IPS-18a (cell line): ENCODE results near the gene MBD3.

Source experiments
- H3K27ac ChIP-seq: one replicate; pipeline ENCODE4 v1.5.1; 2013; ENCODE audit warnings: low read length
- H3K27me3 ChIP-seq: one replicate; pipeline ENCODE4 v1.6.1; 2013; ENCODE audit warnings: mild to moderate bottlenecking, low read length; ENCODE audit not compliant: control insufficient read depth, insufficient read depth
- H3K36me3 ChIP-seq: one replicate; pipeline ENCODE4 v1.6.1; 2013; ENCODE audit warnings: low read depth, low read length; ENCODE audit not compliant: control insufficient read depth
- H3K4me1 ChIP-seq: one replicate; pipeline ENCODE4 v1.6.1; 2013; ENCODE audit warnings: low read depth, low read length; ENCODE audit not compliant: control insufficient read depth
- H3K4me3 ChIP-seq: one replicate; pipeline ENCODE4 v1.5.1; 2013; ENCODE audit warnings: low read length
- H3K9ac ChIP-seq: one replicate; pipeline ENCODE4 v1.6.1; 2013; ENCODE audit warnings: mild to moderate bottlenecking, low read length, moderate library complexity
- H3K9me3 ChIP-seq: one replicate; pipeline ENCODE4 v1.6.1; 2013; ENCODE audit warnings: low read depth, low read length; ENCODE audit not compliant: control insufficient read depth

The MBD3 gene

DNA sequence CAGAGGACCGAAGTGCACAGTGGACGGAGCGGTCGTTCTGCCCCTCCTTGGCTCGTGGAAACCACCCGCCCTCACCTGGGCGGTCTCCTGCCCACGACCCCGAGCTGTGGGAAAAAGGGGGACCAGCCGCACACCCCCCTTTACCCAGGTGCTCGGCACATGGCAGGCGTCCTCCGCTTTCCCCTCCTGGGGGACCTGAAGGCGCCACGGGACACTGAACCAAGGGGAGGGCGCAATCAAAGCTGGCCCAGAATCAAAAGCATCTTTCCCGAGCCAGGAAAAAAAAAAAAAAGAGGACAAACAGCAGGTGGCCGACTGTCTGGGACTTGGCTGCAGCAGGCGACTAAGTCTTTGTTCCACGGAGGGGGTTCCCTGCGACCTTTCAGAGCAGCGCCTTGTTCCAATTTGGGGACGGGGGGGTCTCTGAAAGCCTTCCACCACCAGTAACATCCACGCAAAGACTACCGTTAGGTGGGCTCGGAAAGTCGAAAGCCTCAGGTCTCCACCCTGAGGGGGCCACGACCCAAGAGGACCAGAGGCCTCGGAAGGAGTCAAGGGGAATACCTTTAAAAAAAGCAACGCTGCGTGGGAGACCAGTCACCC, 1.1 kb downstream of the MBD3 start:
- peaks cover 8% of the 10 kb centered on the region for H3K4me1 ChIP-seq
- H3K9me3 ChIP-seq, result no peaks in the 10 kb centered on the region
- H3K9ac ChIP-seq, result peak overlapping the region; percentile 100
- no peaks in the 10 kb centered on the region for H3K27me3 ChIP-seq
- peak overlapping the region; percentile 98 for H3K4me3 ChIP-seq
- no peaks in the 10 kb centered on the region for H3K36me3 ChIP-seq
- H3K27ac ChIP-seq, result peak overlapping the region; percentile 99

DNA sequence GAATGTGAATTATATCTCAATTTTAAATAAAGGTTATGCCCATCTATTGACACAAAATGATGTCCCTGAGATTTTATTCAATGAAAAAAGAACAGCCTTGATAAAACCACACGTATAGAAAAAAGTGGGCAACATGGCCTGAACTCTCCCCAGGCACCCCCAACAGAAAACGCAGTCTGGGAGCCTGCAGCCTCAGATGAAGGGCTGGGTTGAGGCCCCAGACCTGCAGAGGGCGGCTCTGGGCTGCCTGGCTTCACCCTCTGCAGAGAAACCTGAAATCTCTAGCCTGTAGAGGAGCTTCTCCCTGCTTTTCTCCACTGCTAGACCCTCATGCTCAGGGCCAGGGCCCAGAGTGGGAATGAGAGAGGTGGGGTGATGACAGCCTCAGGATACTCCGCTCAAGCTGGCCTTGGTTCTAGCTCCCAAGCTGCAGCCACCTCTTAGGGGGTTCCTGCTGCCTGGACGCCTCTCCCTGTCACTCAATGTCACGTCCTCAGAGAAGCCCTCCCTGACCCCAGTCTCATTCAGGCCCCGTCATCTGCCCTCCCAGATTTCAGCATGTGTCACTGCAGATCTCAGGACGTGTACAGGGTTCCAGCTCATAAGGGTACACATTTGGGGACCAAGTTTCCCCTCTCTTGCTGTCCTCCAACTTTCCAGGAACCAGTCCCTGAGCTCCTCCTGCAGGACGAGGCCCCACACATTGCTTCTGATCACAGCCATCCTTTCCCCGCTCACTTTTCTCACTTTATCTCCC, 1.8 kb downstream of the MBD3 start:
- Histone ChIP-seq H3K4me3 (peak overlapping the region; percentile 98), H3K27me3 (no peaks in the 10 kb centered on the region), H3K4me1 (peaks cover 8% of the 10 kb centered on the region)

DNA sequence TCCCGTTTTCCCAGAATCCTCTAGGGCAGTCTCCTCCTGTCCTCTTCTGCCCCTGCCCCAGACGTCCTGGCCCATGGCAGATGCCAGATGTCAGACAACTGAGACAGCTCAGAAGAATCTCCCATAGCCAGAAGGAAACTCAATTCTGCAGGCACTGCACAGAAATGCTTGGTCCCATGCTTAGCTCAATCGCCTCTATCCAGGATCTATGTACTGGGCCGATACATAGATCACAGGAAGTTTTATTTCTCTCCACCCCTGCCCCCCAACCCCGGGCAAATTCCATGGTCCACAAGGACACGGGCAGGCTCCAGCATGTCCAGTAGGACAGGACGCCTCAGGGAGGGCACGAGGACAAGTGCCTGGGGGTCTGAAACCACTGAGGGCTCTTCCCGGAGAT, 4.8 kb downstream of the MBD3 start:
- H3K4me1 ChIP-seq, result peaks cover 8% of the 10 kb centered on the region
- no peak overlapping the region for H3K9ac ChIP-seq
- no peaks in the 10 kb centered on the region for H3K9me3 ChIP-seq
- peaks cover 12% of the 10 kb centered on the region for H3K36me3 ChIP-seq
- H3K27ac ChIP-seq, result no peak overlapping the region
- H3K27me3 ChIP-seq, result no peaks in the 10 kb centered on the region
- H3K4me3 ChIP-seq, result no peak overlapping the region

More for the DNA sequence above, 1.8 kb downstream of the MBD3 start:
- Histone ChIP-seq H3K27ac (peak overlapping the region; percentile 99), H3K9ac (peak overlapping the region; percentile 100), H3K36me3 (peaks cover 3% of the 10 kb centered on the region), H3K9me3 (no peaks in the 10 kb centered on the region)

DNA sequence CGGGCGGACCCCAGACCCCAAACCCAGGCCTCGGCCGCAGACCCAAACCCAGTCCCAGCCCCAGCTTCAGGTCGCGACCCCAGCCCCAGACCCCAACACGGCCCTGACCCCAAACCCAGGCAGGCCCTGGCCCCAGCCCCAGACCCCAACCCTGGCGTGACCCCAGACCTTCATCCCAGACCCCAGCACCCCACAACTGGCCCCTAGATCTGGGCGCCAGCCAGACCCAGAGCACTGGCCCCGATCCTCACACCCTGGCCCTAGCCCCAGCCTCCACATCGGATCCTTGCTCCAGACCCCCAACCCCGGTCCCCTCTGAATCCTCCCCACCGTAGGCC, 7.5 kb downstream of the MBD3 start:
- Histone ChIP-seq H3K4me1 (no peaks in the 10 kb centered on the region), H3K9ac (no peak overlapping the region), H3K27ac (no peak overlapping the region), H3K4me3 (no peak overlapping the region), H3K36me3 (peaks cover 36% of the 10 kb centered on the region), H3K27me3 (no peaks in the 10 kb centered on the region), H3K9me3 (no peaks in the 10 kb centered on the region)

DNA sequence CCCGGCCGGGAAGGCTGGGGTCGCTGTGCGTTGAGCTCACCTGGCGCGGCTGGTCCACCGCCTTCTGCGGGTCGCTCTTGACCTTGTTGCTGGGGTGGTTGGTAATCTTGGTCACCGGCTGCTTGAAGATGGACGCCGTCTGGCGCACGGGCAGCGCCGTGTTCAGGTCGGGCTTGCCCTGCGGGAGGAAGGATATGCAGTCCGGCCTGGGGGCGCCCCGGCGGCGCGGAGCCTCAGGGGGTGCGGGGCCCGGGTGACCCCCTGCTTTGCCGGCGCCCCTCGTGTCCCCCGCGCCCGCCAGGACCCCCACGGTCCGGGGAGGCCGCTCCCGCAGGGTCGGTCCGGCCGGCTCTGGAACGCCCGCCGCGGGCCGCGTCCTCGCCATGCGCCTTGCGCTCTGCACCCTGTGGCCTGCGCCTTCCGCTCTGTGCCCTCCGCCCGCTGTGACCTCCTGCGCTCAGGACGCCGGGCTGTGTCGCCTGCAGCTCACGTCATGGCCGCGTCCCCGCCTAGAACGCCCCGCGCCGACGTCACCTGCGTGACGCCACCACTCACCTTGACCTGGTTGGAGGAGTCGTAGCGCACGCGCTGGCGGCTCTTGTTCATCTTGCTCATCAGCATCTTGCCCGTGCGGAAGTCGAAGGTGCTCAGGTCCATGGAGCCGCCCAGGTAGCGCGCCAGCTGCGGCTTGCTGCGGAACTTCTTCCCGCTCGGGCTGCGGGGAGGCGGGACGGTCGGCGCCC, 8.0 kb downstream of the MBD3 start:
- H3K4me3 ChIP-seq, result no peak overlapping the region
- no peaks in the 10 kb centered on the region for H3K4me1 ChIP-seq
- H3K27ac ChIP-seq, result no peak overlapping the region
- H3K9me3 ChIP-seq, result no peaks in the 10 kb centered on the region
- H3K36me3 ChIP-seq, result peaks cover 41% of the 10 kb centered on the region
- H3K9ac ChIP-seq, result no peak overlapping the region
- H3K27me3 ChIP-seq, result no peaks in the 10 kb centered on the region

DNA sequence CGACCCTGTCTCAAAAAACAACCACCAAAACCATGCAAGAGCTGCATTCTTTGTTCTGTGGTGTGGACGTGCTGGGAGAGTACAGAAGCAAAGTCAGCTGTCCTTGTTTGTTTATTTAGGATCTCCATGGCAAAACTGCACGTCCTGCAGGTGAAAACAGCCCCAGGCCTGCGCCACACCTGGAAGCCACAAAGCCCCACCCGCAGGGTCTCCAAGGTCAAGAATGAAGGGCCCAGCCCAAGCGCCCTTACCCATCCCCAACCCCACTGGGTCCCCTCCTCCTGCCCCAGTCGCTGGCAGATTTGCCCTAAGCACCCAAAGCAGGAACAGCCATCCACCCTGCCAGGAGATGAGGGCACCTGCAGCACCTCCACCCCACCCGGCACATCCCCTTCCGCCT, 10.5 kb downstream of the MBD3 start:
- Histone ChIP-seq H3K4me3 (no peak overlapping the region), H3K9me3 (no peaks in the 10 kb centered on the region), H3K27ac (no peak overlapping the region), H3K27me3 (no peaks in the 10 kb centered on the region), H3K4me1 (no peaks in the 10 kb centered on the region), H3K9ac (no peak overlapping the region), H3K36me3 (peaks cover 48% of the 10 kb centered on the region)

DNA sequence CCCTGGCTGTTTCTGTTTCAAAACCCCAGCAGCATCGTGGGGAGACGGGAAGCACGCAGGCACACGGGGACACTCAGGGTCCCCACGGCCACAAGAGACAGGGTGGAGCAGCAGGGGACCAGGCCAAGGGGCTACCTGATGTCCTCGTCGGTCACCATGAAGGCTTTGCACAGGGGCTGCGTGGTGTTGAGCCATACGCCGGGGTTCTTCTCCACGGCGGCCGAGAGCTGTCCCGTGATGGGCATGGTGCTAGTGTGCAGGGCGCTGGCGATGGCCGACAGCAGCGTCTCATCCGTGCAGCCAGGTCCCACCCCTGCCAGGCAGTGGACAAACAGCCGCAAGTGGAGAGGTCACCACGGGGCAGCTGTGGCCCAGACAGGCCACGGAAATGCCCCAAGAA, 11.7 kb downstream of the MBD3 start:
- Histone ChIP-seq H3K36me3 (peaks cover 45% of the 10 kb centered on the region), H3K4me3 (no peak overlapping the region), H3K9me3 (no peaks in the 10 kb centered on the region), H3K4me1 (no peaks in the 10 kb centered on the region), H3K9ac (no peak overlapping the region), H3K27me3 (no peaks in the 10 kb centered on the region), H3K27ac (no peak overlapping the region)

DNA sequence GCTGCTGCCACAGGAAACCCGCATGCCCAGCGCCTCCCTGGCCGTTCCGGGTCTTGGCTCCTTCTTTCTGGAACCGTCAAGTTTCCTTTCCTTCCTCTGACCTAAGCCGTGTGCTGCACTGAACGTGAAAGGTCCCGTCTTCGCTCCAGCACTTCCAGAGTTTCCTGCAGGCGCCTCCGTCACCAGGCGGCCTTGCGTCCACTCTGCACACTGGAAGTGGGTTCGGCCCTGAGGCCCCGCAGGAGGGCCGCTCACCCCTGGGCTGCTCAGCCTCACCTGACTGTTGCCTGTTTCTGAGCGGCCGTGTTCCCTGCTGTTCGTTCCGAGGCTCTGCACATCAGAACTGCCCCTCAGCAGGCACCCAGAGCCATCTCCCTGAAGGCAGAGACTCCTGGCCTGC, 12.3 kb downstream of the MBD3 start:
- Histone ChIP-seq H3K27ac (no peak overlapping the region), H3K4me3 (no peak overlapping the region), H3K27me3 (no peaks in the 10 kb centered on the region), H3K4me1 (no peaks in the 10 kb centered on the region), H3K9me3 (no peaks in the 10 kb centered on the region), H3K9ac (no peak overlapping the region), H3K36me3 (peaks cover 45% of the 10 kb centered on the region)

DNA sequence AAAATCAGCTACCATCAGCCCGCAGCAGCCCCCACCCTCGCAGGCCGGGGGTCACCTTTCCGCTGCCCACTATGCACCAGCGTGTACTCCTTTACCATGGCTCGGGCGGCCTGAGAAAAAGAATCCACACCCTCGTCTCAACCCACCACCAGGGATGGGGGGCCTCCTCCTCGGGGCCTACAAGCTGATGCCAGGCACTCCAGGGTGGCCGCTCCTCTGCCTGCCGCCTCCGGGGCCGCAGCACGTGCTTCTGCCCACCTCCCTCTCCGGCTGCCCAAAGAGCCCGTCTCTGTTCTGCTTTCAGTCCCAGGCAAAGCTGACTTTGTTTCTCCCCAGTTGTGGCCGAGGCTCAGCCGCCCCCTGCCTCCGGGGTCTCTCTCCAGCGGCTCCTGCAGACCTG, 13.4 kb downstream of the MBD3 start:
- H3K4me1 ChIP-seq, result no peaks in the 10 kb centered on the region
- peaks cover 45% of the 10 kb centered on the region for H3K36me3 ChIP-seq
- H3K9ac ChIP-seq, result no peak overlapping the region
- no peaks in the 10 kb centered on the region for H3K27me3 ChIP-seq
- no peak overlapping the region for H3K4me3 ChIP-seq
- no peaks in the 10 kb centered on the region for H3K9me3 ChIP-seq
- no peak overlapping the region for H3K27ac ChIP-seq

DNA sequence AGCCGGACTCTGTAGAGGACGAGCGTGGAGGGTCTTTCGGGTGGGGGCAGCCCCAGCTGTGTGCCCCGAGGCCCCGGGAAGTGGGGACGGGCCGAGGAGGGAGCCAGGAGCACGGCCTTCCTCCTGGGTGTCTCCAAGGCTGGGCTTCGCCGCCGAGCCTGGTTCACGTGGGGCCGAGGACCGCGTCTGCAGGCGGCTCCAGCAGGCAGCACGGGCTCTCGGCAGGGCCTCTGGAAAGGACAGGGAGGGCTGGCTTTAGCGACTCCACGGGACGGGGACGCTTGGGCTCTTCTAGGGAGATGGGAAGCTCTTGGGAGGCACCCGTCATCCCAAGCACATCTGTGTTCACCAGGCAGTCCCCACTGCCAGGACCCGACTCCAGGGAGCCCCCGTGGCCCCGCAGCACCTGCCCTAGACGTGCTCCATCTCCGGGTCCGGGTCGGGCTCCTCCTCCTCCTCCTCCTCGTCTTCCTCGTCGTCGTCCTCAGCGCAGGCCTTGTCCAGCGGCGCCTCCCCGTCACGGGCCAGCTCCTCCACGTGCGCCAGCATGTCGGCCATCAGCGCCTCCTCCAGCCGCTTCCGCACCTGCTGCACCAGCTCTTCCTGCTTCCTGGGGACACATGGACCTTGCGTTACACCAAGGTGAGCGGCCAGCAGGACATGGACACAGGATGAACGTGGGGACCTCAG, 14.6 kb downstream of the MBD3 start:
- H3K9ac ChIP-seq, result no peak overlapping the region
- H3K4me3 ChIP-seq, result no peak overlapping the region
- no peaks in the 10 kb centered on the region for H3K9me3 ChIP-seq
- no peaks in the 10 kb centered on the region for H3K4me1 ChIP-seq
- no peak overlapping the region for H3K27ac ChIP-seq
- peaks cover 36% of the 10 kb centered on the region for H3K36me3 ChIP-seq
- no peaks in the 10 kb centered on the region for H3K27me3 ChIP-seq

DNA sequence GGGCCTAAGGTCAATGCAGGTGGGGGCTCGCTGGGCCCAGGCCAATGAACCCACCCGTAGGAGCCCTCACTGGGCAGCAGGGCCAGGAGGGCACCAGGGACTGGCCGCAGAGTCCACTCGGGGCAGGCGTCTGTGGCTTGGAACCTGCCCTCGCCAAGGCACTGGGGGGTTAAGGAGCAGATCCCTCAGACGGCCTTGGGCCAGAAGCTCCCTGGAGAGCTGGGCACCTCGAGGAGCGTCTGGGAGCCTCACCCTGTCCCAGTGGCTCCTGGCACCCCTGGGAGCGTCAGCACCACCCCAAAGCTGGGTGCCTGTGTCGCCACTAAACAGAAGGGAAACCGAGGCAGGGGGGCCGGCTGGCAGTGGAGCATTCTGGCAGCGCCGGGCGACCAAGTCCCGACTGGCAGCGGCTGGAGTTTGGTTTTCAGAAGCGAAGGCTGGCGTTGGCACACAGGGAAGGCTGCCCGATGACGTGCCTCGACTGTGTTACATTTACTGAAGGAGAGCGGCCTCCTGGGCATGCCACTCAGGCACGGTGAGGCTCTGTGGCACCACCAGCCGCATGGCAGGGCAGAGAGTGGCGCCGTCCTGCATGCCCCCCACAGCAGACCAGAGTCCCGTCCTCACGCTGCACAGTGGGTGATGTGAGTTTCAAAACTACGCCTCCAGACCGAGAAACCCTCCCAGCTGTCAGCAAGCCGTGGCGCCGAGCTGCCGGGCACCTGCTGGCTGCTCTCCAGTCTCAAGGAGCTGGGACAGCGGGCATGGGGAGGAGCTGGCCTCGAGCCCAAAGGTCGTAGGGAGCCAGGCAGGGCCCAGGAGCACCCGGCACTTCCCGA, 15.4 kb downstream of the MBD3 start:
- peaks cover 30% of the 10 kb centered on the region for H3K36me3 ChIP-seq
- no peaks in the 10 kb centered on the region for H3K9me3 ChIP-seq
- H3K4me1 ChIP-seq, result no peaks in the 10 kb centered on the region
- no peaks in the 10 kb centered on the region for H3K27me3 ChIP-seq
- no peak overlapping the region for H3K27ac ChIP-seq
- no peak overlapping the region for H3K4me3 ChIP-seq
- H3K9ac ChIP-seq, result no peak overlapping the region
